HG02885 (cell line): Measurements from ENCODE around the gene MPRIP.

ENCODE experiments used
- ATAC-seq: cut with Tn5 transposase; IDR thresholded peaks from one replicate; pipeline ENCODE4 v1.9.1; 2021; ENCODE audit warnings: mild to moderate bottlenecking; ENCODE audit not compliant: unreplicated experiment, poor library complexity

The MPRIP gene

GRCh38 chr17:17081304-17081940, 39.2 kb downstream of the MPRIP start:
- no peak for ATAC-seq

- ATAC-seq = no peak
Observed at GRCh38 chr17:17082878-17083277, 40.6 kb downstream of the MPRIP start.

- ATAC-seq = no peak
Observed at GRCh38 chr17:17084317-17084835, 42.1 kb downstream of the MPRIP start.

GRCh38 chr17:17084941-17085340, 42.7 kb downstream of the MPRIP start:
- ATAC-seq = no peak

- ATAC-seq = no peak
Observed at GRCh38 chr17:17086585-17086984, 44.3 kb downstream of the MPRIP start.

- ATAC-seq = no peak
Observed at GRCh38 chr17:17087424-17088015, 45.3 kb downstream of the MPRIP start.

GRCh38 chr17:17088086-17088485, 45.8 kb downstream of the MPRIP start:
- no peak for ATAC-seq

GRCh38 chr17:17088541-17089525, 46.6 kb downstream of the MPRIP start:
- no peak for ATAC-seq

GRCh38 chr17:17089796-17090641, 47.8 kb downstream of the MPRIP start:
- no peak for ATAC-seq

GRCh38 chr17:17090642-17091103, 48.4 kb downstream of the MPRIP start:
- no peak for ATAC-seq

GRCh38 chr17:17091276-17091675, 49.0 kb downstream of the MPRIP start:
- no peak for ATAC-seq

GRCh38 chr17:17091856-17092756, 49.8 kb downstream of the MPRIP start:
- ATAC-seq = no peak

- ATAC-seq = no peak
Observed at GRCh38 chr17:17093764-17094163, 51.5 kb downstream of the MPRIP start.

GRCh38 chr17:17096438-17097178, 54.4 kb downstream of the MPRIP start:
- ATAC-seq = no peak

- ATAC-seq = no peak
Observed at GRCh38 chr17:17097763-17098345, 55.6 kb downstream of the MPRIP start.

GRCh38 chr17:17098551-17099179, 56.4 kb downstream of the MPRIP start:
- no peak for ATAC-seq

- ATAC-seq = no peak
Observed at GRCh38 chr17:17102176-17102575, 59.9 kb downstream of the MPRIP start.
